Activated naive CD4-positive, alpha-beta T cell treated with Interleukin-2 at 50 U/mL for 16 hours (primary cell): Measurements from ENCODE around the gene ZNRF3.

Experiments used
- DNase-seq: peaks from one replicate; pipeline ENCODE4 v3.0.0-alpha.2; 2020

Gene ZNRF3

GRCh38 chr22:29102300-29102699 lies 218.9 kb downstream of the ZNRF3 start:
- DNase-seq, result no peak

GRCh38 chr22:29103121-29103520 lies 219.7 kb downstream of the ZNRF3 start:
- DNase-seq, result no peak

GRCh38 chr22:29105468-29105867 lies 222.1 kb downstream of the ZNRF3 start:
- DNase-seq, result no peak

GRCh38 chr22:29106839-29107238 lies 223.5 kb downstream of the ZNRF3 start:
- no peak for DNase-seq
